ENCODE measurements around the gene GRAMD2A. TPM values are rescaled to one million over a fixed set of nuclear protein-coding genes. Genes with fewer than 3 reads are reported as not detected.

GRAMD2A gene
- total RNA-seq, 1 donor from 2014 or later: 0.32 TPM

DNA sequence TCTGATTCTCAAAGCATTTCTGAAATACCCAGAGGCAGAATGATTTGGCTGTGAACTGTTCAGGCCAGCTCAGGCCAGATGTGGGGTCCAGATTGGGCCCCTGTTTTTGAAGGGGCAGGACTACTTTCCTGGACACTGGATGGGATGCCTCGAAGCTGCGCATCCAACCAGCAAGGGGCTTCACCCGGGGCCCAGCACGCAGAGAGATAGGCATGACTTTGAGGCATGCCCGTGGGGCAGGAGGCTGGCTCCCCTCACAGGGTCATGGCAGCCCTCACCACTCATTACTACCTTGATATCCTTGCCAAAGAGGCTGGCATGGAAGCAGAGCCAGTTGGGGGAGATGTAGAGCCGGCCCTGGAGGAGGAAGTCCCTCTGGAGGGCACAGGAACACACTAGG, 30.1 kb downstream of the GRAMD2A start:
- no peaks in the 10 kb centered on the region for H3K9me3 Mint-ChIP-seq (ENCODE audit: low read depth)
- no peaks in the 10 kb centered on the region for H3K36me3 Mint-ChIP-seq (ENCODE audit: low read depth)
- H3K4me1 Mint-ChIP-seq (ENCODE audit: low read depth): peaks cover 17% of the 10 kb centered on the region
- H3K4me3 Mint-ChIP-seq (ENCODE audit: unreplicated experiment): no peak overlapping the region
- H3K27ac Mint-ChIP-seq (ENCODE audit: unreplicated experiment): no peak overlapping the region
- DNase-seq (ENCODE audit: low spot score): no peak
- TF ChIP-seq, protein P1, sequence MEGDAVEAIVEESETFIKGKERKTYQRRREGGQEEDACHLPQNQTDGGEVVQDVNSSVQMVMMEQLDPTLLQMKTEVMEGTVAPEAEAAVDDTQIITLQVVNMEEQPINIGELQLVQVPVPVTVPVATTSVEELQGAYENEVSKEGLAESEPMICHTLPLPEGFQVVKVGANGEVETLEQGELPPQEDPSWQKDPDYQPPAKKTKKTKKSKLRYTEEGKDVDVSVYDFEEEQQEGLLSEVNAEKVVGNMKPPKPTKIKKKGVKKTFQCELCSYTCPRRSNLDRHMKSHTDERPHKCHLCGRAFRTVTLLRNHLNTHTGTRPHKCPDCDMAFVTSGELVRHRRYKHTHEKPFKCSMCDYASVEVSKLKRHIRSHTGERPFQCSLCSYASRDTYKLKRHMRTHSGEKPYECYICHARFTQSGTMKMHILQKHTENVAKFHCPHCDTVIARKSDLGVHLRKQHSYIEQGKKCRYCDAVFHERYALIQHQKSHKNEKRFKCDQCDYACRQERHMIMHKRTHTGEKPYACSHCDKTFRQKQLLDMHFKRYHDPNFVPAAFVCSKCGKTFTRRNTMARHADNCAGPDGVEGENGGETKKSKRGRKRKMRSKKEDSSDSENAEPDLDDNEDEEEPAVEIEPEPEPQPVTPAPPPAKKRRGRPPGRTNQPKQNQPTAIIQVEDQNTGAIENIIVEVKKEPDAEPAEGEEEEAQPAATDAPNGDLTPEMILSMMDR (IDR thresholded peaks at IDR 0.05): no peak
- peaks cover 2% of the 10 kb centered on the region for H3K27me3 Mint-ChIP-seq (ENCODE audit: low read depth)

DNA sequence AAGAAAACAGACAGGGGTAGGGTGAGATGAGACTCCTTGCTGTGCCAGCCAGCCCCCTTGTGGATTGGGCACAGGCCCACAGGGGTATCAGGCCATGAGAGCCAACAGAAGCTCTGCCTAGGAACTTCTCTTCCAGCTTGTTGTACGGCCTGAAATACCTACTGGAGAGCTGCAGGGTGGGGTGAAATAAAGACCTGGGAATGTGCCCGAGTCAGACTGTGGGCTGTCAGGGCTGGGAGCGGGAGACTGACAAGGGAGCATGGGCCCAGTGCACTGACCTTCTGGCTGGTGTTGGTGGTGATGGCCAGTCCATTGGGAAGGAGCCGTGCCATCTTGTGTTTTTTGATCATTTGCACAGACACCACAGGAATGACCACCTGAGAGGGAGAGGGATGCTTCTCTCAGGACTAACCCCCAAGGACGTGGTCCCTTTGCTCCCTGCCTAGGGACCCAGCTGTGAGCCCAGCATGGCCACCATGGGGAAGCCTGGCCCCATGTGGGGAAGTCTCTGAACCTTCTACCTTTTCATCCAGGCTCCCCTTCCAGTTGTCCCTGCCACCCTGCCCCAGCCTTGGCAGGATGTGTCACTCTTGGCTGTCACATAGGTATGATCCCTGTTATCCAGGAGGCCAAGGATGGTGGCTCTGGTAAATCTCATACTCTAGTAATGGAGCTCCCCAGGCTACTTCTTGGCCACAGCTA, 30.7 kb downstream of the GRAMD2A start:
- H3K27ac Mint-ChIP-seq (ENCODE audit: unreplicated experiment): no peak overlapping the region
- H3K36me3 Mint-ChIP-seq (ENCODE audit: low read depth): no peaks in the 10 kb centered on the region
- TF ChIP-seq, protein P1 (IDR thresholded peaks at IDR 0.05): no peak
- H3K27me3 Mint-ChIP-seq (ENCODE audit: low read depth): peaks cover 2% of the 10 kb centered on the region
- H3K9me3 Mint-ChIP-seq (ENCODE audit: low read depth): no peaks in the 10 kb centered on the region
- H3K4me3 Mint-ChIP-seq (ENCODE audit: unreplicated experiment): no peak overlapping the region
- H3K4me1 Mint-ChIP-seq (ENCODE audit: low read depth): peaks cover 17% of the 10 kb centered on the region
- DNase-seq (ENCODE audit: low spot score): no peak

DNA sequence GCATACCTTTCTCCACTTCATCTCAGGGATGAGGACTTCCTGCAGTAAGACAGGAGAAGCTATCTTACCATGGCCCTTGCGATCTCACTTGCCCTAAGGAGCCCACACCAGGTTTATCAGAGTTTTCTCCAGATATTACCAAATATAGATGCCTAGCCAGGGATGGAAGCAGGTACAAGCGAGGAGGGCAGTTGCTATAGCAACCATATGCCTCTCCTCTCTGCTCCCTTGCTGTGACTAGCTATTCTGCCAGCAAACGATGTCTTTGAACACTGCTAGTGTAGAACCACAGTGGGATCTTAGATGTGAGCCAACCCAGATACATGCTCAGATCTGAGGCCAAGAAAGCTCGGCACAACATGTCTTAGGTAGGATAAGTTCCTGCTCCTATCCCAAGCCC, 33.9 kb downstream of the GRAMD2A start:
- TF ChIP-seq, protein P1 (IDR thresholded peaks at IDR 0.05): no peak
- no peaks in the 10 kb centered on the region for H3K9me3 Mint-ChIP-seq (ENCODE audit: low read depth)
- H3K4me3 Mint-ChIP-seq (ENCODE audit: unreplicated experiment): no peak overlapping the region
- H3K27ac Mint-ChIP-seq (ENCODE audit: unreplicated experiment): no peak overlapping the region
- peaks cover 2% of the 10 kb centered on the region for H3K27me3 Mint-ChIP-seq (ENCODE audit: low read depth)
- H3K4me1 Mint-ChIP-seq (ENCODE audit: low read depth): peaks cover 10% of the 10 kb centered on the region
- H3K36me3 Mint-ChIP-seq (ENCODE audit: low read depth): no peaks in the 10 kb centered on the region
- no peak for DNase-seq (ENCODE audit: low spot score)

DNA sequence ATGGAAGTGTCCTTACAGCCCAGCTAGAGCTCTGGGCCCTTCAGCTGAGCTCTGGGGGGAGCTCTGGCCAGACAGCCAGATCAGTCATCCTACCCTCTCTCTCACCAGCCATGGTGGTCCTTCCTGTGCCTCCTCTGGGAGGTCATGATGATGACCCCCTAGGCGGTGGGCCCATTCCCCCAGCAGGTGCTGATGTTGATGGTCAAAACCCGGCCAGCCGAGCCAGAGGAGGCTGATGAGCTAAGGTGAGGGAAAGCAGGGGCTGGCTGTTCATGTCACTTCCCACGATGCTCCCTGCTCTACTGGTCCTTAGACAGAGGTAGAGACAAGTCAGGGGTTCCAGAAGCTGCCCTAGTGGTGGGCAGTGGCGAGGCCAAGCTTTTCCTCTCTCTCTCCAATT, 35.0 kb downstream of the GRAMD2A start:
- TF ChIP-seq, protein P1 (IDR thresholded peaks at IDR 0.05): no peak
- H3K9me3 Mint-ChIP-seq (ENCODE audit: low read depth): no peaks in the 10 kb centered on the region
- peaks cover 2% of the 10 kb centered on the region for H3K27me3 Mint-ChIP-seq (ENCODE audit: low read depth)
- no peaks in the 10 kb centered on the region for H3K36me3 Mint-ChIP-seq (ENCODE audit: low read depth)
- H3K4me3 Mint-ChIP-seq (ENCODE audit: unreplicated experiment): no peak overlapping the region
- H3K4me1 Mint-ChIP-seq (ENCODE audit: low read depth): no peaks in the 10 kb centered on the region
- no peak for DNase-seq (ENCODE audit: low spot score)
- no peak overlapping the region for H3K27ac Mint-ChIP-seq (ENCODE audit: unreplicated experiment)

DNA sequence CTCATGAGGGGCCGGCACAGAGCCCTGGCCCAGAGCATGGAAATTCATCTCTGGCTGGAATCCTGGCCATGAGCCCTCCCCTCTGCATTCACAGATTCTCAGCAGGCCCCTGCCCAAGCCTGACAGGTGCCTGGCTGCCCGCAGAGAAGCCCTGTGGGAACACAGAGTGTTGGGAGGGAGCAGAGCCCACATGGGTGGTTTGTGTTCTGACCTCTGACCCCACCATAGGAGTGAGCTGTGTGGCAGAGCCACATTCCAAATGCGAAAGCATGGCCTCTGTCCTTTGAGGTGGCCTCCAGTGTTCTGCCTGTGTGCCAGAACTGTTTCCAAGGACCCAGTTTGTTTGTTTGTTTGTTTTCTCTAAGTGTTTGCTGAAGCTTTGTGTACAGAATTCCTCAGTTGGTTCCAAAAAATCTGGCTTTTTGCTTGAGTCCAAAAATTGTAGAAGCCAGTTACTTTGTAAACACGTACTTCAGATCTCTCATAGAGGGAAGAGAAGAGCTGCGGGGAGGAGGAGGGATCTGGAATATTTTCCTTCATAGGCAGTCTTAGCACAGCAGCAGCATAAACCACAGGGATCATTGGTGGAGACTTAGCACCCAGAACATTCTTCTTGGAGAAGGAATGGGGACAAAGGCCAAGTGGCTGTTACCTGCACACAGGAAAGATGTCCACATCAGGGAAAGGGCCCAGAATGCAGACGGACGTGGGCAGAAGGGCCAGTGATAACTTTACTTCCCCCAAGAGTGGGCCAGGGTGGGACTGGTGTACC, 36.0 kb downstream of the GRAMD2A start:
- TF ChIP-seq, protein P1 (IDR thresholded peaks at IDR 0.05): no peak
- Mint-ChIP-seq H3K27ac (ENCODE audit: unreplicated experiment) (no peak overlapping the region), H3K9me3 (ENCODE audit: low read depth) (no peaks in the 10 kb centered on the region), H3K27me3 (ENCODE audit: low read depth) (peaks cover 2% of the 10 kb centered on the region), H3K4me3 (ENCODE audit: unreplicated experiment) (no peak overlapping the region), H3K4me1 (ENCODE audit: low read depth) (no peaks in the 10 kb centered on the region), H3K36me3 (ENCODE audit: low read depth) (no peaks in the 10 kb centered on the region)
- DNase-seq (ENCODE audit: low spot score): no peak

Measured in chondrocyte (in vitro differentiated cells).